HS-5 (cell line): ENCODE data around the gene PDE1C.

ENCODE experiments used
- DNase-seq: peaks from one replicate; pipeline ENCODE4 v3.0.0-alpha.2; 2012; ENCODE audit warnings: low read depth

The PDE1C gene

DNA sequence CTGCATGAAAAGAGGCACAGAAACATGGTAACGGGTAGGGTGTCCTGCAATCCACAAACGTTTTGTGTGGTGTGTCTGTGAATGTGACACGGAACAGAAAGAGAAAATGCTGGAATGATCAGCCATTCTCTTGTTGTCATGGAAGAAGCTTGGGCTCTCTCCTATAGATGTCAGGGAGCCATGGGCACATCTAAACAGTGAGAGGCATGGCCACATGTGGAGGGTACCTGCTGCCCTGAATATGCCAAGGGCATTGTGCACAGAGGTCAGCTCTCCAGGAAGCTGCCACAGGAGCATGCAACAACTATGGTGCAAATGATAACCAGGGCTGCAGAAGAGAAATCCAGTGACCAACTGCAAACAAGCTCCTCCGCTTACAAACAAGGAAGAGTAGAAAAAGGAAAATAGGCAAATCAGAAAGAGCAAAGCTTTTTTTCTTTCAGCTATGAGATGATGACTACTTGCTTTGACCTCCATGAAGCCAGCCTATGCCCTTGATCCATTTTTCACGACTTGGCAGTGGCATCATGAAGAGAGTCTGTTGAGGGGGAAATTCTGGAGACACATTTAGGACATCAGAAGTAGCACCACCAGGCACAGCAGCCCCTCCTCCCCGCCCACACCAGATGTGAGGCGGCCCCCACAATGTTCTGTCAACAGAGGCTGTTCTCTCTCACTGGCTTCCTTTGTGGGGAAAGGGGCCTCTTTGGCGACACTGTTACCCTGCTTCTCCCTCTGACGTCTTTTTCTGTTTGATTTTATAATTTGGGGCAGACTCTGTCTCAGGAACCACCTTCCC is 4.8 kb upstream of the PDE1C start:
- DNase-seq = no peak

GRCh38 chr7:32073533-32073932 is 3.3 kb upstream of the PDE1C start:
- no peak for DNase-seq

GRCh38 chr7:32072397-32072796 is 2.2 kb upstream of the PDE1C start:
- no peak for DNase-seq

- no peak for DNase-seq
These were observed 1.4 kb upstream of the PDE1C start for GRCh38 chr7:32071466-32072091.

DNA sequence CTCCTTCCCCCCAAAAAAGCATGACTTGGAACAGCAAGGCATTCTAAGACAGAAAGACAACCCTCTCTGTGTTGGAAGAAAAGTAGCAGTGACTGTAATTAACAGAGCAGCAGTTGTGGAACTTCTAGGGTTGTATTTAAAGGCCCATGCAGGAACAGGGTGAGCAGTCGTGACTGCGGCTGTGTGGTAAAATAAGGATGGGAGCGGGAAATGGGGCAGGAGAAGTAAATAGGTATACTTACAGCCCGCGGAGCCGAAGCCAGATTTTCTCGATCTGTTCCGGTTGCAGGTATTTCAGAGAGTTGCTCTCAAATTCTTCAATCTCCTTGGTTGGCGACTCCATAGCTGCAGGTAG is 179 bp downstream of the PDE1C start:
- DNase-seq = no peak

- DNase-seq = no peak
These were observed 1.0 kb downstream of the PDE1C start for GRCh38 chr7:32069116-32069650.

DNA sequence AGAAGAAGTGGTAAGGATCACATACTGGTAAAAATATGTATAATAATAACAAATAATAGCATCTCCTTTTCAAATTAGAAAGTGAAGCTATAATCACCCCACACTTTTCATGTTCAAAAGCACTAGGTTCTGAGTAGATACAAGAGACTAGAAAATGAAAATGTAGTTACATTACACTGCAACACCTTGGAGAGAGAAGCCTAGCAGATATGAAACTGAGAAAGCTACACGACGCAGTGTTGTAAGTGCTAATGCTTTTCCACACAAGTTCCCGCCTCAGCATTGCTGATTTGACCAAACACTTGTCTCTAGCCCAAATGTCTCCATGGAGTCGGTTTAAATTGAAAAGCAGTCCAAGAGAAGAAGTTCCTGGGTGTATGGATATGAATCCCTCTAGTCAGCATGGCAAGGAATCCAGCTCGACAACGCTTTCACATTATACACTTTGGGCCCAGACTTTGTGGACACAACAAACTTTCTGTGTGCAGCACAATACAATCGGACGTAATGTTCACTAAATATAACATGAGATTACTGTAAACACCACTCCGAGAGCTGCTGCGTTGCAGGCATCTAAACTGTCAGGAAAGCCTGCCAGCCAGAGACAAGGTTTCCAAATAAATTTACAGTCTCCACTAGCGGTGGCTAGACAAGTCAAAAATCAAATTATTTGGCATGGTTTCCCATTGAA is 1.7 kb downstream of the PDE1C start:
- DNase-seq = no peak

DNA sequence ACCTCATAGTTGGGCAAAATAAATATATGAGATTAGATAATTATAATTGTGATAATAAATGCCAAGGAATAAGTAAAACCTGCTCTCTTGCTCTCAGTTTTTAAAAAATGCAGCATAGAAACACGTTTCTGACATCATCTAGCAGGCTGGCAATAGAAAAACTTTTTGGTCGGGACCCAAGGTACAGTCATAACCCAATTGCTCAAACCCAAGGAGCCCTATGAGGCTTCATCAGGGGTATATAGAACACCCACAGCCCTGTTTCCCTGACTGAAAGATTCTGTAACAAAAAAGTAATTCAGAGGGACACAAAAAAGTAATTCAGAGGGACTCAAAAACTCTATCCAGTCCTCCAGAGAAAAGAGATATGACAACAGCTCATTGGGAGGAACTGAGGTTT is 3.8 kb downstream of the PDE1C start:
- DNase-seq = no peak

GRCh38 chr7:32063614-32064013 is 6.6 kb downstream of the PDE1C start:
- no peak for DNase-seq

DNA sequence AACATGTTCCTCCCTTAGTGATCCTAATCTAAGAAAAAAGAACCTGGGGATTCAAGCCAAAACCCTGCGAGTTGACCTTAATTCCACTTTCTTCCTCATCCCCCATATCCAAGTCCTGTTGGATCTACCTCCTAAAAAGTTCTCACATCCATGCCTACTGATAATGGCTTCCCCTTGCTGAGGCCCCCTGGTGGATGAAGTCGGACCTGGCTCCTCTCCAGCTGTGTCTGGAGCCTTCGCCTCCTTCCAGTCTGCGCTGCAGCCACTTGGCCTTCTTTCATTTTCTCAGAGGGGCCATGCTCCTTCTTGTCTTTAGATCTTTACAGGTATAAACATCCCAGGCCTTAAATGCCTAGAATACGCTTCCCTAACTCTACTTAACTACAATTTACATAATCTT is 8.1 kb downstream of the PDE1C start:
- no peak for DNase-seq

DNA sequence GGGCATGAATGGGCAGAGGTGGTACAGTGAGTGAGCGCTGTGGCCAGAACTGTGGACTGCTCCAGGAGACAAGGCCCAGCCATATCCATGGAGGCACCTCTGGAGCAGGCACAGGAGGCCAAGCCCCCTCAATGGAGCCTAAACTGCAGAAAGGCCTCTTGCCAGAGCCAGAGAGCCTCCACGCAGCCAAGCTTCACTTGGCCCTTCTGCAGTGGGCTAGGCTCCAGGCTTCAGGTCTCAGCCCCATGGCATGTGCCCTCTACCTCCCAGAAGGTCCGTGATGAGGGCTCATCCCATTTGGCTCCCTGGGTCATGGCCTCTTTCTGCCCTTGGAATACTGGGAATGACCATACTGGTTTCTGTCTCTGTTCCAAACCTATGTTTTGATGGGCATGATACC is 8.9 kb downstream of the PDE1C start:
- DNase-seq = no peak

DNA sequence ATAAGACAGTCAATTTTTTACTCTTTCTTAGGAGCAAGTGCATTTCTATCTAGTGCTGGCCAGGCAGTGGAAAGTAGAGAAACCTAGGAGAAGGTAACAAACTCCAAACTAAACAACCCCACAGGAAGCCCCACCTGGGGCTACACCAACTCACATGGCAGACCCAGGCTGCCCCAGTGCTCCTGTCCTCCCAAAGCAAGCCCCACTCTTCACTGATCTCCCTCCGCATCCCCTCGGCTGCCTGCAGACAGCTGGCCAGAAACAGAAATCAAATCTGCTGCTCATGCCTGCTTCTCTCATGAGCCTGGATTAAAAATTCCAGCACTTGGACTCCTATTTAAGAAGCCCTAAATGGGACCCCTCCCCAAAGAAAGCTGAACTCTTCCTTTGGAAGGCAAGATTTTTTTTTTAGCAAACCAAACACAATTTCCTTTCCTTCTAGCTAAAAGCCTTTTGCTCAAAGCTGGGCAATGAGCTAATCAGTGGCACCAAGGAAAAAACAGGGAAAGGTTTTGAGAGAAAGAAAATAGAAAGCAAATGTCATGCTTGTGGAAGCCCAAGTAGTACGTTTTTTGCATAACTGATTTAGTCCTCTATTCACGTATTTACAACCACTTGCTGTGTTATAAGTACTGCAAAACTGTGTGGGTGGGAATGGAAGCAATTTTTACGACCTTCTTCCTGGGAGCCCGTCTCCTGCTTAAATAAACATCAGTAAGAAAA is 10.8 kb downstream of the PDE1C start:
- no peak for DNase-seq

DNA sequence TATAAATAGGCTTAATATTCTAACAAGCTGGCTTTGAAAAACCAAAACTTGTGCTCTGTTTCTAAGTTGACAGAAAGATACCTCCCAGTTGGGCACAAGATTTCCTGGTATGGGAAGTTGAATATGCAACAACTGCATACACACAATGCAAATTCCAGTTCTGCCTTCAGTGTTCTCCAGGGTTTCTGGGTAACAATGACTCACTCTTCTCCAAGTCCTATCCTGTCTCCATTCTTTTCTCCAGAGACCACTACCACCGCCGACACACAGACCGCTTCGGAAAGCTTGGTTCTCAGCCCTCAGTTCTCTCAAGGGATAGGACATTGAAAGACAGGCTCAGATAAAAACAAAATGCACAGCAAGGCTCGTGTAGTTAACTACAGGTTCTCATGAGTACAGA is 12.2 kb downstream of the PDE1C start:
- no peak for DNase-seq

GRCh38 chr7:32056767-32057166 is 13.4 kb downstream of the PDE1C start:
- no peak for DNase-seq

- DNase-seq = no peak
These were observed 17.0 kb downstream of the PDE1C start for GRCh38 chr7:32053204-32053603.

DNA sequence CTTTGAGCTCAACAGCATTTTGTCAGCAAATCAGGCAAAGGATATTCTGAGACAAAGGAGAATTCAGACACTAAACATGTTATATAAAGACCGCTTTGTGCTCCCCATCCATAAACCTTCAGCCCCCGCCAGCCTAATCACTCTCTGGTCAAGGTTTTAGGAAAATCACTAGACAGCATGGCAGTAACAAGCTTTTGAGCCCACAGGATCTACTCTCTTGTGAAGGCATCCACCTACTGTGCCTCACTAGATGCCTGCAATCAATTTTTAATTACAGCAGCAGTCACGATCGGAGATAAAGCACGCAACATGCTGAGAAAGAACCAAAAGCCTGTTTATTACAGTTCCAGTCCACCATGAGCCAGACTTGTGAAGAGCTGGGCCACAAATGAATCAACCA is 19.1 kb downstream of the PDE1C start:
- DNase-seq = no peak

GRCh38 chr7:32049599-32049998 is 20.6 kb downstream of the PDE1C start:
- no peak for DNase-seq

- no peak for DNase-seq
These were observed 21.2 kb downstream of the PDE1C start for GRCh38 chr7:32048970-32049491.

DNA sequence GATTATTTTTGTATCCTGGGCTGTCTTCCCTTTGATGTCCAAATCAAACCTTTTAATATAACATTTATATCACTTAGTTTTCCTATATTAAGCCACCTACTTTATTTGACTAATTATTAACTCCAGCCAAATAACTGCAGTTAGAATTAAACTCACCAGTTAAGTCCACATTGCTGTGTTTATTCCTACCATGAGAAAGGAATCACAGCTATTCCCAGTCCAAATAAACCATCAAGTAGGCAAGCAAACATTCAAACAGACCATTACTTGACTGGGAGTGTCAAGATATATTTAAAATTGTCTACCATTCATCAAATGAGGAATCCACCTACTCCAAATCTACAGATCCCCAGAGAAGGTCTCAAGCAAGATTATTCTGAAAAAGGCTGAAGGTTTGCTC is 22.4 kb downstream of the PDE1C start:
- no peak for DNase-seq

GRCh38 chr7:32047075-32047474 is 23.1 kb downstream of the PDE1C start:
- DNase-seq = no peak

DNA sequence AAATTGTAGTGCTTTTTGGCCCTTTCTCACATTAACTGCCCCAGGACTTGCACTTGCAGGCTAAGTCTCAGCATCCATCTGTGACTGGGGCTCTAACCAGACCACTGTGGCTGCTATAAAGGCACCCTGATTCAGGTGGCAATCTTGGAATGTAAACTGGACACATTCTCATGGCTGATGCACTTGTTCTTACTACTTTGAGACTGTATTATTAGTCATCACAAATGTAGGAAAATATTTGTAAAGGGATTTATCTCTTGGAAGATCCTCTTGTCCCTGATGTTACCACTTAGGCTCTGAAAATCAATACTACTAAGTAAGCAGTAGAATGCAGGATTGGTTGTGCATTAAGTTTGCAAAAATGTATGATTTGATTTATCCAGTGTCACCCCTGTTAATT is 25.0 kb downstream of the PDE1C start:
- DNase-seq = no peak

DNA sequence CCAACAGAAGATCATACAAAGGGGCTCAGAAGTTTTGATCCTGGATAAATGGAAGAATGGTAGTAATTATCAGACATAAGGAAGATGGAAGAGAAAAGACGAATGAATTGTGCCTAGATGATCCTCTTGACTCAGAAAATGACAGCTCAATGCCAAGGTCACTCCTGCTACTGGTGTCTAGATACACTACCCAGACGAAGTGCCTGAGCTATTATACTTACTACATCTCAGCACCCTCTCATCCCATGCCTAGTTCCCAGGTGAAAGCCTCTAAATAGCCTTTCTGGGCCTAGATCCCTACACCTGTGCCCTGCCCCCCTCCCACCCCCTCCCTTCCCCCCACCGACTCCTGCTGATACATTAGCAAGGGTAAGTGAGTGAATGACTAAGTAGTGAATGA is 25.5 kb downstream of the PDE1C start:
- DNase-seq = no peak
